ENCODE measurements around the gene FAM234B.

DNA sequence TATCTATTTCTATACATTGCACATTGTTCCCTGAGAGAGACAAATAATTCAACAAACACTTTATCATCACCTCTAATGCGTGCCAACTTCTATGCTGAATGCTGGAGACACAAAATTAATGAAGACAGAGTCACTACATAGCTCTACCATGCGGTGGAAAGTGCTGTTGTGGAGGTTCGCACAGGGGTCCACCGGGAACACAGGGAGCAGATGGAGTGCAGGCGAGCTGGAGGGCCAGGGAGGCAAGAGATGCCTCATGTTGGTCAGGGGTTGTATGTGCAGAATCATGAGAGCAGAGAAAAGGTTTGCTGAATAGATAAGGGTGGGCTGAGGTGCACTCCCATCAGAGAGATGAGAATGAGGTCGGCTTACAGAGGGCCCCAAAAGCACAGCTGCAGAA lies 25.2 kb downstream of the FAM234B start:
- TF ChIP-seq, protein P1, sequence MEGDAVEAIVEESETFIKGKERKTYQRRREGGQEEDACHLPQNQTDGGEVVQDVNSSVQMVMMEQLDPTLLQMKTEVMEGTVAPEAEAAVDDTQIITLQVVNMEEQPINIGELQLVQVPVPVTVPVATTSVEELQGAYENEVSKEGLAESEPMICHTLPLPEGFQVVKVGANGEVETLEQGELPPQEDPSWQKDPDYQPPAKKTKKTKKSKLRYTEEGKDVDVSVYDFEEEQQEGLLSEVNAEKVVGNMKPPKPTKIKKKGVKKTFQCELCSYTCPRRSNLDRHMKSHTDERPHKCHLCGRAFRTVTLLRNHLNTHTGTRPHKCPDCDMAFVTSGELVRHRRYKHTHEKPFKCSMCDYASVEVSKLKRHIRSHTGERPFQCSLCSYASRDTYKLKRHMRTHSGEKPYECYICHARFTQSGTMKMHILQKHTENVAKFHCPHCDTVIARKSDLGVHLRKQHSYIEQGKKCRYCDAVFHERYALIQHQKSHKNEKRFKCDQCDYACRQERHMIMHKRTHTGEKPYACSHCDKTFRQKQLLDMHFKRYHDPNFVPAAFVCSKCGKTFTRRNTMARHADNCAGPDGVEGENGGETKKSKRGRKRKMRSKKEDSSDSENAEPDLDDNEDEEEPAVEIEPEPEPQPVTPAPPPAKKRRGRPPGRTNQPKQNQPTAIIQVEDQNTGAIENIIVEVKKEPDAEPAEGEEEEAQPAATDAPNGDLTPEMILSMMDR (conservative IDR thresholded peaks at IDR 0.05; ENCODE audit: low read depth in 2 of 2) = no peak
- TF ChIP-seq JUNB (IDR thresholded peaks at IDR 0.05; ENCODE audit: unreplicated experiment) (no peak), EZH2 (IDR thresholded peaks at IDR 0.05; ENCODE audit: low read depth, unreplicated experiment) (no peak), CREB1 (CRISPR knock-in tag; IDR thresholded peaks at IDR 0.05; ENCODE audit: low read depth) (no peak), POLR2AphosphoS5 (IDR thresholded peaks at IDR 0.05; ENCODE audit: low read depth) (no peak), EZH2phosphoT487 (IDR thresholded peaks at IDR 0.05; ENCODE audit: unreplicated experiment) (no peak), ZNF114 (CRISPR knock-in tag; IDR thresholded peaks at IDR 0.05) (no peak), NANOG (IDR thresholded peaks at IDR 0.05; ENCODE audit: borderline replicate concordance) (no peak), STAT1 (IDR thresholded peaks at IDR 0.05; ENCODE audit: unreplicated experiment) (no peak), ZNF331 (CRISPR knock-in tag; IDR thresholded peaks at IDR 0.05; ENCODE audit: low read depth) (no peak)
- TF ChIP-seq, protein P2, sequence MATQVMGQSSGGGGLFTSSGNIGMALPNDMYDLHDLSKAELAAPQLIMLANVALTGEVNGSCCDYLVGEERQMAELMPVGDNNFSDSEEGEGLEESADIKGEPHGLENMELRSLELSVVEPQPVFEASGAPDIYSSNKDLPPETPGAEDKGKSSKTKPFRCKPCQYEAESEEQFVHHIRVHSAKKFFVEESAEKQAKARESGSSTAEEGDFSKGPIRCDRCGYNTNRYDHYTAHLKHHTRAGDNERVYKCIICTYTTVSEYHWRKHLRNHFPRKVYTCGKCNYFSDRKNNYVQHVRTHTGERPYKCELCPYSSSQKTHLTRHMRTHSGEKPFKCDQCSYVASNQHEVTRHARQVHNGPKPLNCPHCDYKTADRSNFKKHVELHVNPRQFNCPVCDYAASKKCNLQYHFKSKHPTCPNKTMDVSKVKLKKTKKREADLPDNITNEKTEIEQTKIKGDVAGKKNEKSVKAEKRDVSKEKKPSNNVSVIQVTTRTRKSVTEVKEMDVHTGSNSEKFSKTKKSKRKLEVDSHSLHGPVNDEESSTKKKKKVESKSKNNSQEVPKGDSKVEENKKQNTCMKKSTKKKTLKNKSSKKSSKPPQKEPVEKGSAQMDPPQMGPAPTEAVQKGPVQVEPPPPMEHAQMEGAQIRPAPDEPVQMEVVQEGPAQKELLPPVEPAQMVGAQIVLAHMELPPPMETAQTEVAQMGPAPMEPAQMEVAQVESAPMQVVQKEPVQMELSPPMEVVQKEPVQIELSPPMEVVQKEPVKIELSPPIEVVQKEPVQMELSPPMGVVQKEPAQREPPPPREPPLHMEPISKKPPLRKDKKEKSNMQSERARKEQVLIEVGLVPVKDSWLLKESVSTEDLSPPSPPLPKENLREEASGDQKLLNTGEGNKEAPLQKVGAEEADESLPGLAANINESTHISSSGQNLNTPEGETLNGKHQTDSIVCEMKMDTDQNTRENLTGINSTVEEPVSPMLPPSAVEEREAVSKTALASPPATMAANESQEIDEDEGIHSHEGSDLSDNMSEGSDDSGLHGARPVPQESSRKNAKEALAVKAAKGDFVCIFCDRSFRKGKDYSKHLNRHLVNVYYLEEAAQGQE (IDR thresholded peaks at IDR 0.05; ENCODE audit: unreplicated experiment) = no peak
- TF ChIP-seq, protein P3, sequence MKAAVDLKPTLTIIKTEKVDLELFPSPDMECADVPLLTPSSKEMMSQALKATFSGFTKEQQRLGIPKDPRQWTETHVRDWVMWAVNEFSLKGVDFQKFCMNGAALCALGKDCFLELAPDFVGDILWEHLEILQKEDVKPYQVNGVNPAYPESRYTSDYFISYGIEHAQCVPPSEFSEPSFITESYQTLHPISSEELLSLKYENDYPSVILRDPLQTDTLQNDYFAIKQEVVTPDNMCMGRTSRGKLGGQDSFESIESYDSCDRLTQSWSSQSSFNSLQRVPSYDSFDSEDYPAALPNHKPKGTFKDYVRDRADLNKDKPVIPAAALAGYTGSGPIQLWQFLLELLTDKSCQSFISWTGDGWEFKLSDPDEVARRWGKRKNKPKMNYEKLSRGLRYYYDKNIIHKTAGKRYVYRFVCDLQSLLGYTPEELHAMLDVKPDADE (IDR thresholded peaks at IDR 0.05) = no peak
- TF ChIP-seq, protein P4, sequence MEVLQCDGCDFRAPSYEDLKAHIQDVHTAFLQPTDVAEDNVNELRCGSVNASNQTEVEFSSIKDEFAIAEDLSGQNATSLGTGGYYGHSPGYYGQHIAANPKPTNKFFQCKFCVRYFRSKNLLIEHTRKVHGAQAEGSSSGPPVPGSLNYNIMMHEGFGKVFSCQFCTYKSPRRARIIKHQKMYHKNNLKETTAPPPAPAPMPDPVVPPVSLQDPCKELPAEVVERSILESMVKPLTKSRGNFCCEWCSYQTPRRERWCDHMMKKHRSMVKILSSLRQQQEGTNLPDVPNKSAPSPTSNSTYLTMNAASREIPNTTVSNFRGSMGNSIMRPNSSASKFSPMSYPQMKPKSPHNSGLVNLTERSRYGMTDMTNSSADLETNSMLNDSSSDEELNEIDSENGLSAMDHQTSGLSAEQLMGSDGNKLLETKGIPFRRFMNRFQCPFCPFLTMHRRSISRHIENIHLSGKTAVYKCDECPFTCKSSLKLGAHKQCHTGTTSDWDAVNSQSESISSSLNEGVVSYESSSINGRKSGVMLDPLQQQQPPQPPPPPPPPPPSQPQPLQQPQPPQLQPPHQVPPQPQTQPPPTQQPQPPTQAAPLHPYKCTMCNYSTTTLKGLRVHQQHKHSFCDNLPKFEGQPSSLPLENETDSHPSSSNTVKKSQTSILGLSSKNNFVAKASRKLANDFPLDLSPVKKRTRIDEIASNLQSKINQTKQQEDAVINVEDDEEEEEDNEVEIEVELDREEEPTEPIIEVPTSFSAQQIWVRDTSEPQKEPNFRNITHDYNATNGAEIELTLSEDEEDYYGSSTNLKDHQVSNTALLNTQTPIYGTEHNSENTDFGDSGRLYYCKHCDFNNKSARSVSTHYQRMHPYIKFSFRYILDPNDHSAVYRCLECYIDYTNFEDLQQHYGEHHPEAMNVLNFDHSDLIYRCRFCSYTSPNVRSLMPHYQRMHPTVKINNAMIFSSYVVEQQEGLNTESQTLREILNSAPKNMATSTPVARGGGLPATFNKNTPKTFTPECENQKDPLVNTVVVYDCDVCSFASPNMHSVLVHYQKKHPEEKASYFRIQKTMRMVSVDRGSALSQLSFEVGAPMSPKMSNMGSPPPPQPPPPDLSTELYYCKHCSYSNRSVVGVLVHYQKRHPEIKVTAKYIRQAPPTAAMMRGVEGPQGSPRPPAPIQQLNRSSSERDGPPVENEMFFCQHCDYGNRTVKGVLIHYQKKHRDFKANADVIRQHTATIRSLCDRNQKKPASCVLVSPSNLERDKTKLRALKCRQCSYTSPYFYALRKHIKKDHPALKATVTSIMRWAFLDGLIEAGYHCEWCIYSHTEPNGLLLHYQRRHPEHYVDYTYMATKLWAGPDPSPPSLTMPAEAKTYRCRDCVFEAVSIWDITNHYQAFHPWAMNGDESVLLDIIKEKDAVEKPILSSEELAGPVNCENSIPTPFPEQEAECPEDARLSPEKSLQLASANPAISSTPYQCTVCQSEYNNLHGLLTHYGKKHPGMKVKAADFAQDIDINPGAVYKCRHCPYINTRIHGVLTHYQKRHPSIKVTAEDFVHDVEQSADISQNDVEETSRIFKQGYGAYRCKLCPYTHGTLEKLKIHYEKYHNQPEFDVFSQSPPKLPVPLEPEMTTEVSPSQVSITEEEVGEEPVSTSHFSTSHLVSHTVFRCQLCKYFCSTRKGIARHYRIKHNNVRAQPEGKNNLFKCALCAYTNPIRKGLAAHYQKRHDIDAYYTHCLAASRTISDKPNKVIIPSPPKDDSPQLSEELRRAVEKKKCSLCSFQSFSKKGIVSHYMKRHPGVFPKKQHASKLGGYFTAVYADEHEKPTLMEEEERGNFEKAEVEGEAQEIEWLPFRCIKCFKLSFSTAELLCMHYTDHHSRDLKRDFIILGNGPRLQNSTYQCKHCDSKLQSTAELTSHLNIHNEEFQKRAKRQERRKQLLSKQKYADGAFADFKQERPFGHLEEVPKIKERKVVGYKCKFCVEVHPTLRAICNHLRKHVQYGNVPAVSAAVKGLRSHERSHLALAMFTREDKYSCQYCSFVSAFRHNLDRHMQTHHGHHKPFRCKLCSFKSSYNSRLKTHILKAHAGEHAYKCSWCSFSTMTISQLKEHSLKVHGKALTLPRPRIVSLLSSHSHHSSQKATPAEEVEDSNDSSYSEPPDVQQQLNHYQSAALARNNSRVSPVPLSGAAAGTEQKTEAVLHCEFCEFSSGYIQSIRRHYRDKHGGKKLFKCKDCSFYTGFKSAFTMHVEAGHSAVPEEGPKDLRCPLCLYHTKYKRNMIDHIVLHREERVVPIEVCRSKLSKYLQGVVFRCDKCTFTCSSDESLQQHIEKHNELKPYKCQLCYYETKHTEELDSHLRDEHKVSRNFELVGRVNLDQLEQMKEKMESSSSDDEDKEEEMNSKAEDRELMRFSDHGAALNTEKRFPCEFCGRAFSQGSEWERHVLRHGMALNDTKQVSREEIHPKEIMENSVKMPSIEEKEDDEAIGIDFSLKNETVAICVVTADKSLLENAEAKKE (CRISPR knock-in tag; IDR thresholded peaks at IDR 0.05) = no peak

All from GM23338 (cell line).